Left ventricle myocardium inferior (tissue), 1 donor: ENCODE measurements around the gene CTNNA1. TPM values are rescaled to one million over a fixed set of nuclear protein-coding genes. Genes with fewer than 3 reads are reported as not detected.

Experiments
- DNase-seq: peaks from one replicate; pipeline ENCODE4 v3.0.0-alpha.2; 2020
- H3K27ac ChIP-seq: fragments of 200-600 bp; replicated peaks from 2 replicates; pipeline ENCODE4 v1.8.0; 2021
- H3K27me3 ChIP-seq: fragments of 200-600 bp; 2 replicates; pipeline ENCODE4 v1.8.0; 2021; ENCODE audit warnings: low read depth
- H3K36me3 ChIP-seq: fragments of 200-600 bp; 2 replicates; pipeline ENCODE4 v1.8.0; 2021
- H3K4me1 ChIP-seq: fragments of 200-600 bp; 2 replicates; pipeline ENCODE4 v1.8.0; 2021
- H3K4me3 ChIP-seq: fragments of 200-600 bp; 2 replicates; pipeline ENCODE4 v1.8.0; 2021; ENCODE audit warnings: mild to moderate bottlenecking, moderate library complexity
- H3K9me3 ChIP-seq: fragments of 200-600 bp; replicated peaks from 2 replicates; pipeline ENCODE4 v1.8.0; 2021
- intact Hi-C: fragments of 100-400 bp; cut with micrococcal nuclease; formaldehyde crosslinking; loops from one replicate; pipeline ENCODE4 v1.11.0; 2022
- total RNA-seq: library from RNA; stranded (reverse); fragmentation: NEBNext Ultra II Directional; extraction: Animal tissue kit (Norgen Biotek cat#: 25700); gene quantifications from one replicate; pipeline ENCODE4 v1.2.1, GENCODE V29; 2021
- TF ChIP-seq, protein P1 (sequence below): fragments of 200-600 bp; IDR thresholded peaks from 2 replicates; pipeline ENCODE4 v1.8.0; 2021; ENCODE audit warnings: antibody characterized with exemption, mild to moderate bottlenecking, borderline replicate concordance
- donor health status: DM: no; HTN: yes; CAD: no; lungs with severe emphysema.

Gene CTNNA1
- total RNA-seq, 1 donor from 2014 or later = 341 TPM

DNA sequence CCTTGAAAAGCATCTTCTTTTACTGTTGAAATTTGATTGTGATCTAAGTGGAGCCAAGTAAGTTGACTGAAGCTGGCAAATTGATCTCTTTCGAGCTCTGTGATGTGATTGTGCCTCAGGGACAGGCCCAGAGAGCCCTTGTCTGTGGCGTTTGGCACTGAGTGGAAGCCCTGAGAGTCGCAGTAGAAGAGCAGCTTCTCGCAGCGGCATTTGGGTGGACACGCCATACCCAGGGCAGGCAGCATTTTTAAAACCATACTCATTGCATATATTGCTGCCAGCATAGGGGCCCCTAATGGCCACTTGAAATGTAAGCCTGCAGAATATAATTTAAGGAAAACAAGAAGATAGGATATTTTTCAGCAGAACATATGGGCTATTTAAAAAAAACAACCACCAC, 121.0 kb downstream of the CTNNA1 start:
- H3K36me3 ChIP-seq = no peaks in the 10 kb centered on the region
- TF ChIP-seq, protein P1, sequence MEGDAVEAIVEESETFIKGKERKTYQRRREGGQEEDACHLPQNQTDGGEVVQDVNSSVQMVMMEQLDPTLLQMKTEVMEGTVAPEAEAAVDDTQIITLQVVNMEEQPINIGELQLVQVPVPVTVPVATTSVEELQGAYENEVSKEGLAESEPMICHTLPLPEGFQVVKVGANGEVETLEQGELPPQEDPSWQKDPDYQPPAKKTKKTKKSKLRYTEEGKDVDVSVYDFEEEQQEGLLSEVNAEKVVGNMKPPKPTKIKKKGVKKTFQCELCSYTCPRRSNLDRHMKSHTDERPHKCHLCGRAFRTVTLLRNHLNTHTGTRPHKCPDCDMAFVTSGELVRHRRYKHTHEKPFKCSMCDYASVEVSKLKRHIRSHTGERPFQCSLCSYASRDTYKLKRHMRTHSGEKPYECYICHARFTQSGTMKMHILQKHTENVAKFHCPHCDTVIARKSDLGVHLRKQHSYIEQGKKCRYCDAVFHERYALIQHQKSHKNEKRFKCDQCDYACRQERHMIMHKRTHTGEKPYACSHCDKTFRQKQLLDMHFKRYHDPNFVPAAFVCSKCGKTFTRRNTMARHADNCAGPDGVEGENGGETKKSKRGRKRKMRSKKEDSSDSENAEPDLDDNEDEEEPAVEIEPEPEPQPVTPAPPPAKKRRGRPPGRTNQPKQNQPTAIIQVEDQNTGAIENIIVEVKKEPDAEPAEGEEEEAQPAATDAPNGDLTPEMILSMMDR = no peak
- no peak overlapping the region for H3K4me3 ChIP-seq
- peaks cover 85% of the 10 kb centered on the region for H3K4me1 ChIP-seq
- H3K27ac ChIP-seq = no peak overlapping the region
- no peaks in the 10 kb centered on the region for H3K27me3 ChIP-seq
- no peak for DNase-seq
- intact Hi-C loops = no loop called here
- peaks cover 4% of the 10 kb centered on the region for H3K9me3 ChIP-seq

- H3K27ac ChIP-seq = no peak within 1 kb of the TSS
- intact Hi-C loops = no loop called here
- TF ChIP-seq, protein P1 = no peak
- H3K36me3 ChIP-seq = no peaks in the 10 kb centered on the region
- DNase-seq = no peak
- peaks cover 4% of the 10 kb centered on the region for H3K9me3 ChIP-seq
- peaks cover 83% of the 10 kb centered on the region for H3K4me1 ChIP-seq
- peak within 1 kb of the TSS; percentile 13 for H3K4me3 ChIP-seq
- H3K27me3 ChIP-seq = no peaks in the 10 kb centered on the region
These were observed 121.7 kb downstream of the CTNNA1 start, which contains the start of gene LRRTM2 for GRCh38 chr5:138874771-138875551. LRRTM2 (minus strand) TSS chr5:138875335; CDS start chr5:138874911, 424 bp downstream.

DNA sequence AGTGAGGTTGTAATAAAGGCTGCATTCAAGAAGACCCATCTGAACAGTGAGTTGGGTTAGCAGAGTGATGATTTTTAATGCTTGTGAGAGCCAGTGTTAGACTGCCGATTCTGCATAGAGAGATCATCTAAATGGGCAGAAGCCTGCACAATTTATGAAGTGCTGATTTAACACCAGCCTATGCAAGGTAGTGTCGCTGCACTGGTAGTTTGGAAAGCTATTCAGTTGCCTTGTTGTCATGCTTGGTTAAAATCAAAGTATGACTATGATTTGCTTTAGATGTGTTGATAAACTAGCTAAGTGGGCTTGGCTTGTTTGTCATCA, 122.3 kb downstream of the CTNNA1 start:
- Histone ChIP-seq H3K36me3 (no peaks in the 10 kb centered on the region), H3K27me3 (no peaks in the 10 kb centered on the region), H3K4me3 (no peak overlapping the region), H3K9me3 (peaks cover 4% of the 10 kb centered on the region), H3K4me1 (peaks cover 78% of the 10 kb centered on the region), H3K27ac (no peak overlapping the region)
- TF ChIP-seq, protein P1 = no peak
- intact Hi-C loops = no loop called here
- DNase-seq = no peak

GRCh38 chr5:138875946-138876345, 122.7 kb downstream of the CTNNA1 start:
- H3K4me3 ChIP-seq = no peak overlapping the region
- H3K36me3 ChIP-seq = no peaks in the 10 kb centered on the region
- intact Hi-C loops = no loop called here
- no peak overlapping the region for H3K27ac ChIP-seq
- no peak for DNase-seq
- peaks cover 78% of the 10 kb centered on the region for H3K4me1 ChIP-seq
- H3K27me3 ChIP-seq = no peaks in the 10 kb centered on the region
- peaks cover 4% of the 10 kb centered on the region for H3K9me3 ChIP-seq
- TF ChIP-seq, protein P1 = no peak

- intact Hi-C loops = no loop called here
- H3K36me3 ChIP-seq = no peaks in the 10 kb centered on the region
- DNase-seq = no peak
- no peak overlapping the region for H3K27ac ChIP-seq
- no peaks in the 10 kb centered on the region for H3K27me3 ChIP-seq
- peaks cover 4% of the 10 kb centered on the region for H3K9me3 ChIP-seq
- H3K4me3 ChIP-seq = no peak overlapping the region
- TF ChIP-seq, protein P1 = no peak
- peaks cover 76% of the 10 kb centered on the region for H3K4me1 ChIP-seq
These were observed 123.6 kb downstream of the CTNNA1 start for GRCh38 chr5:138876811-138877210.
